Left renal cortex interstitium (tissue), 4 donors: ENCODE results near the gene L3MBTL2. TPM values are rescaled to one million over a fixed set of nuclear protein-coding genes. Genes with fewer than 3 reads are reported as not detected.
"Not testable (repeated sequence)": the region's sequence is repeated elsewhere in the genome, so short reads cannot be mapped to it uniquely, and the experiment has no call there.

ENCODE experiments used
- DNase-seq, 4 donors: peaks; one replicate each; pipeline ENCODE4 v3.0.0-alpha.2; 2013; ENCODE audit warnings: low read depth in 4 of 4, low spot score in 2 of 4, missing footprints in 1 of 4
- polyA plus RNA-seq, 4 donors: library from polyadenylated mRNA; unstranded; fragments of 120-200 nt; gene quantifications; one replicate each; pipeline ENCODE4 v1.2.1, GENCODE V29; 2013; ENCODE audit not compliant: insufficient read length in 4 of 4

The L3MBTL2 gene
- polyA plus RNA-seq: 10 to 100 TPM; 24.5 to 27.7 (median 25.8) TPM

DNA sequence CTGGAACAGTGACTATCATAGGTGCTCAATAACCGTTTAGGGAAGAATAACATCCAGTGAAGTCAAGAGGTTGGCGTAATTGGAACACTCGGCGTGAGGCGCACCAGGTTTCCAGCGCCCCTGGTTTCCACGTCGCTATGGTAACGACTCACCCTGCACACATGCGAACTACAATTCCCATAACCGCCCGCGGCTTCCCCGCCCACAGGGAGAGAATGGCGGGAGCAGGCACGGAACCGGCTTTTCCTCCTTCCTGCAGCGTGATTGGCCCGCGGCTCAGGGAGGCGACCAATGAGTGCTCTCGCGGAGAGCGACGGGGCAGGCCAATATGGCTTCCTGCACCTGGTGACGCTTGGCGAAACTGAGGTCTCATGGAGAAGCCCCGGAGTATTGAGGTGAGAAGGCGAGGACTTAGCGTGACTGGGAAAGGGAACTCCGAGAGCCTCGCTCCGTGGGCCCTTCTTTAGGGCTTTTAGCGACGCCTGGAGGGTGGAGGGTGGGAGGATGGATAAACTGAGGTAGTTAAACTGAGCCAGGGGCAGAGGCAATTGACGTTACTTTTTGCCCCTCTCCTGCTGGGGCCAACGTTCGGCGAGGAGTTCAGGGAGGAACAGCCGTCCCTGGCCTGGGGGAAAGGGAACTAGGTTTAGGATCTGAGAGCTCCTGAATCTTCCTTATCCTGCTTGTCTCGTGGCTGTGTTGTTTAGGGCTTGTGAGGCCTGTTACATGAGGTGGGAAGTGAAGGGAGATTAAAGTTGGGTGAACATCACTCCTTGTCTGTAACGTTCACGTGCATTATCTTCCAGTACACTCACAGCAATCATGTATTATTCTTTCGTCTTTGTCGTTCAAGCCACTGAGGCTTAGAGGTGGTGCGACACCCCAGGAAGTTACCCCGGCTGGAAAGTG lies at the start of gene L3MBTL2:
L3MBTL2 (plus strand) TSS at position 321 of the 909 bp plus-strand sequence; CDS start at position 372, 51 bp downstream.
- DNase-seq: peak; percentile 73 to 97 (median 86)

- DNase-seq: no peak
Measured at GRCh38 chr22:41157083-41157482, 48.0 kb upstream of the L3MBTL2 start.

GRCh38 chr22:41169157-41169556 lies 36.0 kb upstream of the L3MBTL2 start:
- no peak for DNase-seq

GRCh38 chr22:41171996-41172395 lies 33.1 kb upstream of the L3MBTL2 start:
- no peak for DNase-seq

DNA sequence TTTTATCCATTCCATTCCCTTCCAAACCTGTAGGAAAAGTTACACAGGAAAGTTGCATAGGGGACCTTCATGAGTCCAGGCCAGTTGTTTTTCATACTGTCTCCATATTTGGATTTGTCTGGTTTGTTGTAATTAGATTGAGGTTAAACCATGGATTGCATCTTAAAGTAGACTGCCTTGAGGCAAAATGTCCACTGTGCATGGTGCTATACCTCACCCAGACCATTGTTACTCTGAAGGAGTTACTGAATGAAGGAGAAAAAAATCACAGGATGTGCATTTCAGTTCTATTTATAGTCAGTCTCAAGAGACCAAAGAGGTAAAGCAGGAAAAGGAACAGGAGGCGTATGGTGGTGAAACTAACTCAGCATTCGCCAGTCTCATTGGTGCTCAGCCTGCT lies 29.6 kb upstream of the L3MBTL2 start:
- DNase-seq: no peak

DNA sequence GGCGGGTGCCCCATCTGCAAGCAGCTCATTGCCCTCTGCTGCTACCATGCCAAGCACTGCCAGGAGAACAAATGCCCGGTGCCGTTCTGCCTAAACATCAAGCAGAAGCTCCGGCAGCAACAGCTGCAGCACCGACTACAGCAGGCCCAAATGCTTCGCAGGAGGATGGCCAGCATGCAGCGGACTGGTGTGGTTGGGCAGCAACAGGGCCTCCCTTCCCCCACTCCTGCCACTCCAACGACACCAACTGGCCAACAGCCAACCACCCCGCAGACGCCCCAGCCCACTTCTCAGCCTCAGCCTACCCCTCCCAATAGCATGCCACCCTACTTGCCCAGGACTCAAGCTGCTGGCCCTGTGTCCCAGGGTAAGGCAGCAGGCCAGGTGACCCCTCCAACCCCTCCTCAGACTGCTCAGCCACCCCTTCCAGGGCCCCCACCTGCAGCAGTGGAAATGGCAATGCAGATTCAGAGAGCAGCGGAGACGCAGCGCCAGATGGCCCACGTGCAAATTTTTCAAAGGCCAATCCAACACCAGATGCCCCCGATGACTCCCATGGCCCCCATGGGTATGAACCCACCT lies 28.0 kb upstream of the L3MBTL2 start:
- DNase-seq: no peak

GRCh38 chr22:41177622-41178424 lies 27.3 kb upstream of the L3MBTL2 start:
- DNase-seq: no peak

- no peak for DNase-seq
Measured at GRCh38 chr22:41178425-41178975, 26.6 kb upstream of the L3MBTL2 start.

DNA sequence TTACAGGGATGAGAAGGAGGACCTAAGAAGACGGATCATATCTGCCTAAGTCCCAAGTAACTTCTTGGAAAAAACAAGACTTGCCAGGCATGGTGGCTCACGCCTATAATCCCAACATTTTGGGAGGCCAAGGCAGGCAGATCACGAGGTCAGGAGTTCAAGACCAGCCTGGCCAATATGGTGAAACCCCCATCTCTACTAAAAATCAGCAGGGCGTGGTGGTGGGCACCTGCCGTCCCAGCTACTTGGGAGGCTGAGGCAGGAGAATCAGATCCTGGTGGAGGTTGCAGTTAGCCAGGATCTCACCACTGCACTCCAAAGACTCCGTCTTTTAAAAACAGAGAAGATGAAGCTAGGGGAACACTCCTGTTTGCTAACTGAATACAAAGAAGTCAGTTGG lies 24.8 kb upstream of the L3MBTL2 start:
- not testable (repeated sequence) for DNase-seq

DNA sequence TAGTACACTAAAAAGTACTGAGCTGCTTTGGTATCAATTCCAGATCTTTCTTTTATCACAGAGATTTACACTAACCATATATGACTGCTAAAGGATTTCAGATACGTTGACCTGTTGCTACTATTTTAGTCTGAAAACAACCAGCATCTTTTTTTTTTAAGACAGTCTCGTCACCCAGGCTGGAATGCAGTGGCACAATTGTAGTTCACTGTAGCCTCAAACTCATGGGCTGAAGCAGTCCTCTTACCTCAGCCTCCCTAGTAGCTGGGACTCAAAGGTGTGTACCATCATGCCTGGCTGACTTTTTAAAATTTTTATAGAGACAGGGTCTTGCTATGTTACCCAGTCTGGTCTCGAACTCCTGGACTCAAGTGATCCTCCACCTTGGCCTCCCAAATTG lies 24.2 kb upstream of the L3MBTL2 start:
- DNase-seq: no peak

GRCh38 chr22:41181349-41182241 lies 23.5 kb upstream of the L3MBTL2 start:
- DNase-seq: no peak

DNA sequence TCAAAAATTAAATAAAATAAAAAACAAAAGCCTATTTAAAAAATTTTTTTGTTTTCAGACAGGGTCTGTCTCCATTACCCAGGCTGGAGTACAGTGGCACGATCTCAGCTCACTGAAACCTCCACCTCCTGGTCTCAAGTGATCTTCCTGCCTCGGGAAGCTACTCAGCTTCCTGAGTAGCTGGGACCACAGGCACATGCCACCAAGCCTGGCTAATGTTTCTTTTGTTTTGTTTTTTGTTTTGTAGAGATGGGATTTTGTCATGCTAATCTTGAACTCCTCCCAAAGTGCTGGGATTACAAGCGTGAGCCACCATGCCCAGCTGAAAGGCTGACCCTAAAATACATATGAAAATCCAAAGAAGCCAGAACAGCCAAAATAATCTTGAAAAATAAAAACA lies 20.4 kb upstream of the L3MBTL2 start:
- no peak for DNase-seq

- no peak for DNase-seq
Measured at GRCh38 chr22:41191467-41191866, 13.6 kb upstream of the L3MBTL2 start.

- no peak for DNase-seq
Measured at GRCh38 chr22:41193829-41194228, 11.3 kb upstream of the L3MBTL2 start.

GRCh38 chr22:41197038-41197972 lies 7.8 kb upstream of the L3MBTL2 start:
- DNase-seq: peak in 1 of 4 donors; percentile 60

GRCh38 chr22:41198027-41198580 lies 7.0 kb upstream of the L3MBTL2 start:
- DNase-seq: no peak

- no peak for DNase-seq
Measured at GRCh38 chr22:41201141-41201540, 4.0 kb upstream of the L3MBTL2 start.

DNA sequence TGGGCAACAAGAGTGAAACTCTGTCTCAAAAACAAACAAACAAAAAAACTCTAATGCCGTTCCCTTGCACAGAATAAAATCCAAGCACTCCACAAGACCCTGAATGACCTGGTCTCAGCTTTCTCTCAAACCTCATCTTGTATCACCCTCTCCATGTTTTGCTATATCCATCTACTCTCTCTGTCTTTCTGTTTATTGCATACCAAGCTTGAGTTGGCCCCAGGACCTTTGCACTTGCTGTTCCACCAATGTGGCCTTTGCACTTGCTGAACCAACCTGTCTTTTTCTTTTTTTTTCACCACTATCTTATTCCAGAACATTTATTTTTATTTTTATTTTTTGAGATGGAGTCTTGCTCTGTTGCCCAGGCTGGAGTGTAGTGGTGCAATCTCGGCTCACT lies 2.0 kb upstream of the L3MBTL2 start:
- no peak for DNase-seq
